ENCODE data around the gene DUSP19.

GRCh38 chr2:183029219-183029618, 49.3 kb upstream of the DUSP19 start:
- no peak for TF ChIP-seq CTCF (IDR thresholded peaks at IDR 0.05)
- no peak for TF ChIP-seq EZH2 (IDR thresholded peaks at IDR 0.05; ENCODE audit: borderline replicate concordance, insufficient read depth, low read depth, low read length, poor library complexity, severe bottlenecking)

Data from B cell (primary cell).